Kidney (tissue), 14 donors: Measurements from ENCODE around the gene OSBPL9. TPM values are rescaled to one million over a fixed set of nuclear protein-coding genes. Genes with fewer than 3 reads are reported as not detected.

Experiments used
- DNase-seq, 5 donors: peaks; one replicate each; pipeline ENCODE4 v3.0.0-alpha.2; 2013 to 2020
- FAIRE-seq: peaks from 2 replicates; lab custom pipeline; 2012; peaks lifted over from hg19 to GRCh38; lab: Jason Lieb, UNC
- H3K27ac ChIP-seq, 2 donors: one replicate each; pipeline ENCODE4 v1.7.0; 2013; ENCODE audit warnings: low read depth in 2 of 2, low read length in 2 of 2, inconsistent platforms in 1 of 2
- H3K27me3 ChIP-seq: one replicate; pipeline ENCODE4 v1.7.1; 2013; ENCODE audit warnings: low read length, inconsistent platforms; ENCODE audit not compliant: control insufficient read depth, insufficient read depth
- H3K36me3 ChIP-seq, 3 donors: one replicate each; pipeline versions ENCODE4 v1.7.0 to v1.7.1; 2013; ENCODE audit warnings: low read length in 3 of 3, control low read depth in 1 of 3, inconsistent platforms in 1 of 3; ENCODE audit not compliant: insufficient read depth in 3 of 3, control insufficient read depth in 2 of 3
- H3K4me1 ChIP-seq, 3 donors: one replicate each; pipeline versions ENCODE4 v1.7.0 to v1.7.1; 2013; ENCODE audit warnings: low read length in 3 of 3, inconsistent platforms in 1 of 3, low read depth in 1 of 3; ENCODE audit not compliant: control insufficient read depth in 2 of 3, insufficient read depth in 2 of 3
- H3K4me3 ChIP-seq, 3 donors: one replicate each; pipeline versions ENCODE4 v1.7.0 to v1.8.1; 2013; ENCODE audit warnings: low read length in 3 of 3, control low read depth in 1 of 3, inconsistent platforms in 1 of 3
- H3K9ac ChIP-seq, 3 donors: one replicate each; pipeline versions ENCODE4 v1.7.0 to v1.7.1; 2013; ENCODE audit warnings: low read length in 3 of 3, control low read depth in 1 of 3, inconsistent platforms in 1 of 3
- H3K9me3 ChIP-seq, 3 donors: one replicate each; pipeline versions ENCODE4 v1.7.0 to v1.7.1; 2013; ENCODE audit warnings: low read length in 3 of 3, control low read depth in 1 of 3, inconsistent platforms in 1 of 3; ENCODE audit not compliant: control insufficient read depth in 2 of 3, insufficient read depth in 1 of 3
- intact Hi-C: fragments of 100-400 bp; cut with DNase I; formaldehyde crosslinking; loops from one replicate; pipeline ENCODE4 v1.11.1; 2022
- polyA plus RNA-seq: library from polyadenylated mRNA; stranded (reverse); fragments of 350-450 nt; fragmentation: Illumina TruSeq; extraction: RNeasy Lipid Tissue Mini Kit (QIAGEN cat#74804); gene quantifications from one replicate; pipeline ENCODE4 v1.2.3, GENCODE V29; 2014; ENCODE audit warnings: low read depth, low replicate concordance; ENCODE audit not compliant: insufficient read depth
- total RNA-seq: library from RNA; stranded (reverse); fragmentation: NEBNext Ultra II Directional; extraction: Animal tissue kit (Norgen Biotek cat#: 25700); gene quantifications from one replicate; pipeline ENCODE4 v1.2.1, GENCODE V29; 2021
- TF ChIP-seq, protein P1 (sequence below): IDR thresholded peaks from 3 replicates; pipeline ENCODE4 v1.5.1; 2012; ENCODE audit warnings: mild to moderate bottlenecking, moderate library complexity, borderline replicate concordance; ENCODE audit not compliant: insufficient read depth; ENCODE audit errors: extremely low read depth
- donor health status: control.
- donor health status: control.
- donor health status: control.
- donor health status: control.
- donor health status: control.
- donor health status: DM: yes; HTN: yes; CAD: no.
- donor health status: Normal renal cell carcinoma (clear cell type).

Gene OSBPL9
- total and polyA plus RNA-seq, 2 donors from 2014 or later = 73.2 to 76.6 TPM

DNA sequence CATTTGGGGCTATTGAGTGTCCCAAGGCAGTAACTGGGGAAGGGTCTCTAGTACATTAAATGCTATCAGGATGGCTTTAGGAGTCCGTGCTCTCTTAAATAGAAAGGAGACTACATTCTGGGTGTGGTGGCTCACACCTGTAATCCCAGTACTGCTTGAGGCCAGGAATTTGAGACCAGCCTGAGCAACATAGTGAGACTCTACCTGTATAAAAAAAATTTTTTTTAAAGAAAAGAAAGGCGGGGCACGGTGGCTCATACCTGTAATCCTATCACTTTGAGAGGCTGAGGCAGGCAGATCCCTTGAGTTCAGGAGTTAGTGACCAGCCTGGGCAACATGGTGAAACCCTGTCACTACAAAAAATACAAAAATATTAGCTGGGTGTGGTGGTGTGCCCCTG lies 21.5 kb downstream of the OSBPL9 start:
- Histone ChIP-seq H3K9me3 (no peaks in the 10 kb centered on the region), H3K36me3 (no peaks in the 10 kb centered on the region), H3K4me1 (peaks cover 0 to 3% (median 3%) of the 10 kb centered on the region in 3 donors), H3K27ac (no peak overlapping the region), H3K4me3 (no peak overlapping the region), H3K27me3 (no peaks in the 10 kb centered on the region), H3K9ac (no peak overlapping the region)
- no peak for DNase-seq
- intact Hi-C loops = no loop called here
- no peak for FAIRE-seq
- TF ChIP-seq, protein P1, sequence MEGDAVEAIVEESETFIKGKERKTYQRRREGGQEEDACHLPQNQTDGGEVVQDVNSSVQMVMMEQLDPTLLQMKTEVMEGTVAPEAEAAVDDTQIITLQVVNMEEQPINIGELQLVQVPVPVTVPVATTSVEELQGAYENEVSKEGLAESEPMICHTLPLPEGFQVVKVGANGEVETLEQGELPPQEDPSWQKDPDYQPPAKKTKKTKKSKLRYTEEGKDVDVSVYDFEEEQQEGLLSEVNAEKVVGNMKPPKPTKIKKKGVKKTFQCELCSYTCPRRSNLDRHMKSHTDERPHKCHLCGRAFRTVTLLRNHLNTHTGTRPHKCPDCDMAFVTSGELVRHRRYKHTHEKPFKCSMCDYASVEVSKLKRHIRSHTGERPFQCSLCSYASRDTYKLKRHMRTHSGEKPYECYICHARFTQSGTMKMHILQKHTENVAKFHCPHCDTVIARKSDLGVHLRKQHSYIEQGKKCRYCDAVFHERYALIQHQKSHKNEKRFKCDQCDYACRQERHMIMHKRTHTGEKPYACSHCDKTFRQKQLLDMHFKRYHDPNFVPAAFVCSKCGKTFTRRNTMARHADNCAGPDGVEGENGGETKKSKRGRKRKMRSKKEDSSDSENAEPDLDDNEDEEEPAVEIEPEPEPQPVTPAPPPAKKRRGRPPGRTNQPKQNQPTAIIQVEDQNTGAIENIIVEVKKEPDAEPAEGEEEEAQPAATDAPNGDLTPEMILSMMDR = no peak

GRCh38 chr1:51639694-51640093 lies 22.8 kb downstream of the OSBPL9 start:
- H3K4me3 ChIP-seq = no peak overlapping the region
- H3K27me3 ChIP-seq = no peaks in the 10 kb centered on the region
- H3K27ac ChIP-seq = no peak overlapping the region
- DNase-seq = no peak
- H3K9ac ChIP-seq = no peak overlapping the region
- H3K36me3 ChIP-seq = no peaks in the 10 kb centered on the region
- no peak for FAIRE-seq
- peaks cover 0 to 3% (median 3%) of the 10 kb centered on the region in 3 donors for H3K4me1 ChIP-seq
- H3K9me3 ChIP-seq = no peaks in the 10 kb centered on the region
- TF ChIP-seq, protein P1 = no peak
- intact Hi-C loops = no loop called here

- no peak overlapping the region for H3K27ac ChIP-seq
- no peaks in the 10 kb centered on the region for H3K9me3 ChIP-seq
- TF ChIP-seq, protein P1 = no peak
- FAIRE-seq = no peak
- H3K27me3 ChIP-seq = no peaks in the 10 kb centered on the region
- no peaks in the 10 kb centered on the region for H3K4me1 ChIP-seq
- no peaks in the 10 kb centered on the region for H3K36me3 ChIP-seq
- no peak for DNase-seq
- no peak overlapping the region for H3K9ac ChIP-seq
- intact Hi-C loops = no loop called here
- H3K4me3 ChIP-seq = no peak overlapping the region
These were observed 24.2 kb downstream of the OSBPL9 start for GRCh38 chr1:51641096-51641495.

DNA sequence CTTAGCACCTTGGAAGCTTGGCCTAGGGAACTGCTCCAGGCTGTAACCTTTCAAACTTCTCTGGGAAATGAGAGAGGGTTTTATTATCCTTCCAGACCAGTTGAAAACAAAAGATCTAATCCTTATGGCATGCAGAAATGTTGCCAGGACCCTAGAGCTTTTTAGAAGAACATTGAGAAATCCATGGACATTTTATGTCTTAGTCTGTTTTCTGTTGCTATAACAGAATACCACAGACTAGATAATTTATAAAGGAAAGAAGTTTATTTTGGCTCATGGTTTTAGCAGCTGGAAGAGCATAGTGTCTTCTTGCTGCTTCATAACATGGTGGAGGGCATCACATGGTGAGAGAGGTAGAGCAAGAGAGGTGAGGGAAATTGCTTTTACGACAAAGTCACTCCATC lies 25.8 kb downstream of the OSBPL9 start:
- TF ChIP-seq, protein P1 = no peak
- Histone ChIP-seq H3K36me3 (no peaks in the 10 kb centered on the region), H3K4me1 (peaks cover 0 to under 1% (median 0%) of the 10 kb centered on the region in 3 donors), H3K9me3 (no peaks in the 10 kb centered on the region), H3K9ac (no peak overlapping the region), H3K4me3 (no peak overlapping the region), H3K27ac (peak overlapping the region; percentile 18 to 63), H3K27me3 (no peaks in the 10 kb centered on the region)
- intact Hi-C loops = no loop called here
- peak in 2 of 5 donors; percentile 66 to 92 for DNase-seq
- FAIRE-seq = no peak
